Prostate gland (tissue), 2 donors: ENCODE measurements around the gene PTPRC. TPM values are rescaled to one million over a fixed set of nuclear protein-coding genes. Genes with fewer than 3 reads are reported as not detected.

Experiments
- DNase-seq: peaks from one replicate; pipeline ENCODE4 v3.0.0-alpha.2; 2019; ENCODE audit warnings: low spot score
- H3K27ac ChIP-seq, 2 donors: fragments of 200-600 bp; sonication (generic); 2 replicates each; pipeline ENCODE4 v1.5.1; 2017 to 2019
- H3K27me3 ChIP-seq: fragments of 200-600 bp; sonication (generic); replicated peaks from 2 replicates; pipeline ENCODE4 v1.5.1; 2019; ENCODE audit not compliant: insufficient read depth
- H3K36me3 ChIP-seq, 2 donors: fragments of 200-600 bp; sonication (generic); 1 replicate in 1 of 2; 2 replicates in 1 of 2; pipeline versions ENCODE4 v1.5.1 to v1.8.1; 2017 to 2019
- H3K4me1 ChIP-seq: fragments of 200-600 bp; sonication (generic); replicated peaks from 2 replicates; pipeline ENCODE4 v1.5.1; 2019
- H3K4me3 ChIP-seq, 2 donors: fragments of 200-600 bp; sonication (generic); 2 replicates each; pipeline ENCODE4 v1.5.1; 2017 to 2019
- H3K9me3 ChIP-seq: fragments of 200-600 bp; sonication (generic); 2 replicates; pipeline ENCODE4 v1.5.1; 2017
- POLR2A ChIP-seq: fragments of 450-650 bp; IDR thresholded peaks from one replicate; pipeline ENCODE4 v1.6.1; 2016; ENCODE audit warnings: antibody characterized with exemption, mild to moderate bottlenecking
- POLR2AphosphoS5 ChIP-seq: sonication (generic); formaldehyde crosslinking; IDR thresholded peaks from one replicate; pipeline ENCODE4 v1.6.1; 2017; ENCODE audit warnings: antibody characterized with exemption
- WGBS: methylation state at CpG from one replicate; pipeline ENCODE4 v1.1.5; 2018; 5-methylcytosine and 5-hydroxymethylcytosine counted together
- intact Hi-C: fragments of 100-400 bp; cut with DNase I; formaldehyde crosslinking; loops from one replicate; pipeline ENCODE4 v1.14.2; 2022
- total RNA-seq, 2 donors: library from RNA; depleted of rRNA; stranded (reverse); fragments of >200 nt; gene quantifications; one replicate each; pipeline ENCODE4 v1.1.0, GENCODE V29; 2016
- TF ChIP-seq, protein P1 (sequence below), 4 experiments: fragments of 200-600 bp in 2 of 4; fragments of 450-650 bp in 2 of 4; sonication (generic) in 2 of 4; IDR thresholded peaks; 1 replicate in 3 of 4; 2 replicates in 1 of 4; pipeline ENCODE4 v1.5.1; 2016 to 2019; ENCODE audit warnings: antibody characterized with exemption in 4 of 4, mild to moderate bottlenecking in 2 of 4, moderate library complexity in 2 of 4

PTPRC gene
- total RNA-seq, 2 donors from 2014 or later: 8.9 to 9.5 TPM

DNA sequence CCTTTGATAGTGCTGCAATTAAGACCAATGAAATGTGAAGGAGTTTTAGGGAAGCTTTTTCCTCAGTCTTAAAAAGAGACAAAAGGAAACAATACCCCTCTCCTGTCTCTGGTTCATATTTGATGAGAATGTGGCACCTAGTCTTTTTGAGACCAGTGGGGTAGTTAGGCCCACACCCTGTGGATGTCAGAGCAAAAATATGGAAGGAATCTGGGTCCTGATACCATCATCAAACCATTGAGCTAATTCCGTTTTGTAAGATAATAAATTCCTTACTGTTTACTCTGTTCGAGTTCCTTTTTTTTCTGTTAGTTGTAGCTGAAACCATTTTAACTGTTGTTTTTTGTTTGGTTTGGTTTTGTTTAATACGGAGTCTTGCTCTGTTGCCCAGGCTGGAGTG is 33.3 kb downstream of the PTPRC start:
- Histone ChIP-seq H3K4me1 (no peaks in the 10 kb centered on the region), H3K27me3 (no peaks in the 10 kb centered on the region), H3K9me3 (no peaks in the 10 kb centered on the region), H3K36me3 (no peaks in the 10 kb centered on the region), H3K27ac (no peak overlapping the region), H3K4me3 (no peak overlapping the region)
- 53% methylated on average over 3 of the region's 3 CpGs for WGBS
- TF ChIP-seq POLR2AphosphoS5: no peak
- TF ChIP-seq POLR2A: no peak
- TF ChIP-seq, protein P1, sequence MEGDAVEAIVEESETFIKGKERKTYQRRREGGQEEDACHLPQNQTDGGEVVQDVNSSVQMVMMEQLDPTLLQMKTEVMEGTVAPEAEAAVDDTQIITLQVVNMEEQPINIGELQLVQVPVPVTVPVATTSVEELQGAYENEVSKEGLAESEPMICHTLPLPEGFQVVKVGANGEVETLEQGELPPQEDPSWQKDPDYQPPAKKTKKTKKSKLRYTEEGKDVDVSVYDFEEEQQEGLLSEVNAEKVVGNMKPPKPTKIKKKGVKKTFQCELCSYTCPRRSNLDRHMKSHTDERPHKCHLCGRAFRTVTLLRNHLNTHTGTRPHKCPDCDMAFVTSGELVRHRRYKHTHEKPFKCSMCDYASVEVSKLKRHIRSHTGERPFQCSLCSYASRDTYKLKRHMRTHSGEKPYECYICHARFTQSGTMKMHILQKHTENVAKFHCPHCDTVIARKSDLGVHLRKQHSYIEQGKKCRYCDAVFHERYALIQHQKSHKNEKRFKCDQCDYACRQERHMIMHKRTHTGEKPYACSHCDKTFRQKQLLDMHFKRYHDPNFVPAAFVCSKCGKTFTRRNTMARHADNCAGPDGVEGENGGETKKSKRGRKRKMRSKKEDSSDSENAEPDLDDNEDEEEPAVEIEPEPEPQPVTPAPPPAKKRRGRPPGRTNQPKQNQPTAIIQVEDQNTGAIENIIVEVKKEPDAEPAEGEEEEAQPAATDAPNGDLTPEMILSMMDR (IDR thresholded peaks at IDR 0.05): no peak
- no peak for DNase-seq
- intact Hi-C loops: no loop called here

DNA sequence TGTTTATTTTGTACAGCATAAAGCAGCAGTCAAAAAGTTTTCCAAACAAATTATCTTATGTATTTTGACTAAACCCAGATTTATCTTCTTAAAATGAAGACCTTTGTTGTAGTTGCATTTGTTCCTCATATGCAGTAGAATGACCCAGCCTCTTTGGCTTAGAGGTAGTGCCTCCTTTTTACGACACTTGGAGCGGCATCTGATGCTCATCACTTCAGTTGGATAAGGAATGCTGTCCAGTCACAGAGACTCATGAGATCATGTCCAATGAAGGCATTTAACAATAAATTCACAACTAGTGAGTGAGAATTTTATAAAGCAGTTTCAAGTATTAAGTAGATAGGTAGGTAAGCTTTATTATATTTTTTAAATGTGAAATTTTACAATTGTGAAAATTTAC is 35.2 kb downstream of the PTPRC start:
- intact Hi-C loops: no loop called here
- Histone ChIP-seq H3K4me3 (no peak overlapping the region), H3K9me3 (no peaks in the 10 kb centered on the region), H3K27ac (no peak overlapping the region), H3K4me1 (no peaks in the 10 kb centered on the region), H3K27me3 (no peaks in the 10 kb centered on the region), H3K36me3 (no peaks in the 10 kb centered on the region)
- TF ChIP-seq, protein P1 (IDR thresholded peaks at IDR 0.05): no peak
- TF ChIP-seq POLR2A: no peak
- no peak for TF ChIP-seq POLR2AphosphoS5
- DNase-seq: no peak
- WGBS: 83% methylated on average over 2 of the region's 2 CpGs

DNA sequence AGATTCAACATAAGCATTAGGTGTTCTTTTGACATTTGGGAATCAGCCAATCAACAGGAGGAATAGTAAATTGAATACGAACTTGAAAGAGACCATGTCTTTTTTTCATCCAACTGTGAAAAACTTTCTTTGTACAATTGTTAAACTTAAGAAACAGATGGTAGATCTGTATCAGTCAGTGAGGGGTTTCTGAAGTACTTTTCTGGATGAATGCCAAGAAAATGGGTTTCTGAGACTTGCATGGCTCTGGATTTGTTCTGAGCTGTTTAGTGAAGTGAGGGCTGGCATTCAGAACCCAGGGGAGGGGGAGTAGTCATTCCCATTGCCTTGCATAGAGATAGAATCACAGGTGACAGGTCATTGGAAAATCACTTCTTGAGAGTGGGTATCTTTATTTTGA is 37.4 kb downstream of the PTPRC start:
- DNase-seq: no peak
- Histone ChIP-seq H3K36me3 (no peaks in the 10 kb centered on the region), H3K27ac (no peak overlapping the region), H3K4me3 (no peak overlapping the region), H3K9me3 (no peaks in the 10 kb centered on the region), H3K27me3 (no peaks in the 10 kb centered on the region), H3K4me1 (no peaks in the 10 kb centered on the region)
- intact Hi-C loops: no loop called here
- TF ChIP-seq, protein P1 (IDR thresholded peaks at IDR 0.05): no peak
- TF ChIP-seq POLR2AphosphoS5 (no peak), POLR2A (no peak)
- 27% methylated on average over 1 of the region's 1 CpG for WGBS

DNA sequence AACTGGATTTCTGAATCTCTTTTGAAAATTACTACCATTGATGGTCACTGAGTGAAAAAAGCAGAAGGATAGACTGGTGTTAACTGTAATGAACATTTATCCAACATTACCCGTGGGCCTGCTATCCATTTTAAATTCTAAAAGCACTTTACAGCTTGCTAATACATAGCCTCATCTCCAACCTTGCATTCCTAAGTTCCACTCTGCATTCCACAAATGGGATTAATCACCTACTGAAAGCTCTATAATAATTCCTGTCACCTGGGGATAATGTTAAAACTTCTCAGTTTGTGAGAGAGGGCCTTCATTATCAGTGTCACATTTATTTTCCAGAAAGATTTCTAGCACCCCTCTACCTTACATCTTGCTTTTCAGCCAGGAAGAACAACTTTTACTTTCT is 38.2 kb downstream of the PTPRC start:
- no peak overlapping the region for H3K27ac ChIP-seq
- H3K27me3 ChIP-seq: no peaks in the 10 kb centered on the region
- H3K36me3 ChIP-seq: no peaks in the 10 kb centered on the region
- DNase-seq: no peak
- no peak overlapping the region for H3K4me3 ChIP-seq
- no peaks in the 10 kb centered on the region for H3K4me1 ChIP-seq
- 45% methylated on average over 1 of the region's 1 CpG for WGBS
- intact Hi-C loops: no loop called here
- H3K9me3 ChIP-seq: no peaks in the 10 kb centered on the region
- TF ChIP-seq, protein P1 (IDR thresholded peaks at IDR 0.05): no peak
- TF ChIP-seq POLR2AphosphoS5: no peak
- no peak for TF ChIP-seq POLR2A

DNA sequence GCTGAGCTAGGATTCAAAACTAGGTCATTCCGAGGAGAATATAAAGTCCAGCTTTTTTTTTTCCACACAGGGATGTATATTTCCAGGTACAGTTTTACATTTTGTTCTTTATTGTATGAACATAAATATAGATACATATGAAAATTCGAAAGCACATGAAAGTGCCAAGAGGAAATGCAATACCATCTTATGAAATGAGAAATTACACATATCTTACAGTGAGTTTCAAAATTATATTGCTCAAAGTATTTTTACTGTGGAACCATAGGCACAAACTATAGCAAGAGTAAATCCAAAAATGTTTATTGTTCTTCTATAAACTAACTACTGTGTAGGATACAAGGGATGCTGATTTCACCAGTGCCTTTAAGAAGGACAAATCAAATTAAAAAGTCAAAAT is 39.0 kb downstream of the PTPRC start:
- Histone ChIP-seq H3K9me3 (no peaks in the 10 kb centered on the region), H3K4me1 (no peaks in the 10 kb centered on the region), H3K4me3 (no peak overlapping the region), H3K27me3 (no peaks in the 10 kb centered on the region), H3K36me3 (no peaks in the 10 kb centered on the region), H3K27ac (no peak overlapping the region)
- no peak for TF ChIP-seq POLR2AphosphoS5
- TF ChIP-seq POLR2A: no peak
- TF ChIP-seq, protein P1 (IDR thresholded peaks at IDR 0.05): no peak
- 69% methylated on average over 2 of the region's 2 CpGs for WGBS
- DNase-seq: no peak
- intact Hi-C loops: no loop called here
